ENCODE data around the gene BORCS5.
"Not testable (repeated sequence)": the region's sequence is repeated elsewhere in the genome, so short reads cannot be mapped to it uniquely, and the experiment has no call there.

The BORCS5 gene

DNA sequence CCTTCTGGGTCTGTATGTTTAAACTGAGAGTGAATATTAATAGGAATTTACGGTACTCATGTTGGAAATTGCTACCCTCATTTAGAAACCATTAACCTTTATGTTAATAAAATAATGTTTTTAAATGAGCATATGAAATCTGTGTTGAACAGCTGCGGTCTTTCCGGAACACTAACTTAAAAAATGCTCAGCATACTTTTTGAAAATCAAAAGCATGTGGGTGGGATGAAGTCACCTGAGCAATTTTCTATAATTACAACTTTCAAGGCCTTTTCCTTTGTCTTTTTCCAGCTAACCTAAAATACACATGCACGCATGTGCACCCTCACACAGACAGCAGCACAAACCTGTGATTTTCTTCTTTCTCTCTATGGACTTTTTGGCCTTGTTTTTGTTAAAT is 39.8 kb downstream of the BORCS5 start:
- no peak for DNase-seq

DNA sequence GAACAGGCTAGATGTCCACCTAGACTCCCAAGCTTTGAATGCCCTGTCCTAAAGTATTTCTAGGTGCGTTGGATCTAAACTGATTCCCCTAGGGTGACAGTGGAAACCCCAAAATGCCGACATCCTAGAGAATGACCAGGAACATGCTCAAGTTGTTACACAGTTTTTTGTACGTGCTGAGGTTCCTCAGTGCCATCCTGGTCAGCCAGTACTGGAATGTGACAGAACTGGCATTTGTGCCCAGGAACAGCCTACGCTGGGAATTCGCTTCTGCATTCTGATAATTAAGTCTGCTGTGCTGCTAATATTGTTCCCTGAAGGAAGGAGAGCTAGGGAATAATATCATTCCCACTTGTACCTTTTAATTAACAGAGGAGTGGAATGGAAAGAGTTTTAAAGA is 40.3 kb downstream of the BORCS5 start:
- no peak for DNase-seq

DNA sequence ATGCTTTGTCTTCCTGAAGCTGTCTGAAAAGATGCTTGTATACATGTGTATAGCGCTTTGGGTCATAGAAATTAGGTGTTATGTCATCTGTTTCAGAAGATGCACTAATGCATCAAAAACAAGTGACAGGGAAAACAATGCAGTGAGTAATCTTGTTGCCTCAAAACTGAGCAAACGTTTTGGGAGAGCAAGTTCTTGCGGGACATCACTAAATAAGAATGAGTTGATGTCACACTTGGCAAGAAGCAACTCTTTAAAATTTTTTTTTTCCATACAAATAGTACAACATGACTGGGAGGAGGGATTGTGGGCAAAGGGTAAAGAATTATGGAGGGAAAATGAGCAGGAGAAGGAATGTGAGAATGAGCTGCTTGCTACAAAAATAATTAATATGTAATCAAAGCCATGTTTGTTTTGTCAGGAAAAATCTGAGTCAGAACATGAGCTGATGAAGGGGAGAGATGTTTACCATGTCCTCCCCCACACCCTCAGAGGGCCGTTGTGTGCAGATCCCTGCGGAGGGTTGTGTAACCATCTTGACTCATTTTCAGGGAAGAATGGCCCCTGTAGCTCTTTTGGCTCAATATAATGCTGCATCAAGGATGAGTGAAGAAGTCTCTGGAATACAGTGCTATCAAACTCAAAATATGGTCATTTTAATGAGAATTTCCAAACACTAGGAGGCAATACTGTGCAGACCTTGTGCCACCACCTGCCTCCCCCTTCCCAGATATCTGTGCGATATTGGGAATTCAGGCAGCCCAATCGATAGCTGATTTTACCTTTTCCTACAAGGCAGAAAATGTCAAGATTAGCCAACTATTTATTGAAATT is 41.4 kb downstream of the BORCS5 start:
- DNase-seq = no peak

DNA sequence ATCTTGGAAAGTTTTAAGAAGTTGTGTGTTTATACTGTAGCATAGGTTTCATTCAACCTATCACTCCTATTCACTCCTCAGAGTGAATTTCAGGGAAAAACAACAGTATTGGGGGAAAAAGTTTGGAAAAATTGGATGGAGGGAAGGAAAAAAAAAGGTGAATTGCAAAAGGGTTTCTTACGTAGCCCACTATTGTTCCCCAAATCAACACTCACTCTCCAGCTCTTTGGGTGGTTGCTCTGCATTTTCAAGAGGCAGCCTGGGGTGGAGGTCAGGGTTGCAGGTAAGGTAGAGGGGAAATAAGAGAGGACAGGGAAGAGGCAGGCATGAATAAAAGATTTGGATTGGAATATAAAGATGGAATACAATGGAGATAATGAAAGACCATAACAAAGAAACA is 42.3 kb downstream of the BORCS5 start:
- no peak for DNase-seq

DNA sequence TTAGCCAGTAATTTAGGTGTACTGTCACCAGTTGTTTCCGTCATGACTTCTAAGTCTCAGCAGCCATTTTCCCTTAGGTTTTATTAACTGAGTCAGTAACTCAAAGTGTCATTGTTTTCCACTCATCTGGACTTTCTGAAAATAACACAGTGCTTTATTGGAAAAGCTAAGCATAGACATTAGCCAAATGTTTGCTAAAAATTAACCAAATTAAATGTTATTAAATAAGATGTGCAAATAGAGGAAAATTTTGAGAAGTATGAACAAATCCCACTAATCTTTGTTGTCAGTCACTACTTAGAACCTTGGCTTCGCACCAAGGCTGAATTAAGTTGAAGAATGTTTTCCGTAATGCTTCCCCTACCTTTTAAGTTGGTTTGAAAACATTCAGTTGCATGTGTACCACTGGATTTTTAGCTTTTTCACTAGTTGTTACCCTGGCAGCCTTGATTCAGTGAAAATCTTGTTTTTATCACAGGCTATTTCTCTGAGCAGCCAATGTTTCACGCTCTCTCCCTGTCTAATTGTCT is 43.0 kb downstream of the BORCS5 start:
- DNase-seq = no peak

- DNase-seq = no peak
Measured at GRCh38 chr12:12400793-12401192, 43.9 kb downstream of the BORCS5 start.

GRCh38 chr12:12403264-12404248 is 46.7 kb downstream of the BORCS5 start:
- DNase-seq = peak in 1 of 2 experiments; percentile 10

GRCh38 chr12:12404297-12404696 is 47.4 kb downstream of the BORCS5 start:
- DNase-seq = no peak

- DNase-seq = no peak
Measured at GRCh38 chr12:12405882-12406281, 49.0 kb downstream of the BORCS5 start.

- no peak for DNase-seq
Measured at GRCh38 chr12:12406762-12407161, 49.9 kb downstream of the BORCS5 start.

GRCh38 chr12:12408265-12408690 is 51.4 kb downstream of the BORCS5 start:
- DNase-seq = no peak

GRCh38 chr12:12409337-12409736 is 52.5 kb downstream of the BORCS5 start:
- not testable (repeated sequence) for DNase-seq

GRCh38 chr12:12415886-12416285 is 59.0 kb downstream of the BORCS5 start:
- no peak for DNase-seq

- not testable (repeated sequence) for DNase-seq
Measured at GRCh38 chr12:12419165-12419564, 62.3 kb downstream of the BORCS5 start.

DNA sequence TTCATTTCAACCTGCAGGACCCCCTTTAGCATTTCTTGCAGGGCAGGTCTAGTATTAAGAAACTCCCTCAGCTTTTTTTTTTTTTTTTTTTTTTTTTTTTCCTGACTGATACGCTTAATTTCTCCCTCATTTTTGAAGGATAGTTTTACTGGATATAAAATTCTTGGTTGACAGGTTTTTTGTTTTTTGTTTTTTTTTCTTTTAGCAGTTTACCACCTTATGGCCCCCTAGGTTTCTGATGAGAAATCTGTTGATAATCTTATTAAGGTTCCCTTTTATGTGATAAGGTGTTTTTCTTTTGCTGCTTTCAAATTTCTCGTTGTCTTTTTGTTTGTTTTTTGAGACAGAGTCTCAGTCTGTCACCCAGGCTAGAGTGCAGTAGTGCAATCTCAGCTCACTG is 66.5 kb downstream of the BORCS5 start:
- no peak for DNase-seq

DNA sequence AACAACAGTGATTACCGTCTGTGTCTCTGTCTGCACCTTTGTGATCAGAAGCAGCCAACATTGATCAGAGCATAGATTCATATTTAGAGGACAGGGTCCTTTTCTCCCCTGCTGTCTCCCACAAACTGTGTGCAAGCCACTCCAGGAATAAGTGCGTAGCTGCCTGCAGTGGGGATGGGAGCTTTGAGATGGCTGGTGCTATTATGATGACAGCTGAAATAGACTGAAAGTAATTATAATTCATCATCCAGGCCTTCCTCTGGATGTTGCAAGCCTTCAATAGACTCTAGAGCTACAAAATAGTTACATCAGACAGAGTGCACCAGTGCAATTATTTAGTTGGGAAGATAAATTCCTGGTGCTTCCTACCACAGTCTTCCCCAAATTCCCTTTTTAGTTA is 68.1 kb downstream of the BORCS5 start:
- DNase-seq = no peak

- no peak for DNase-seq
Measured at GRCh38 chr12:12425616-12426015, 68.7 kb downstream of the BORCS5 start.

DNA sequence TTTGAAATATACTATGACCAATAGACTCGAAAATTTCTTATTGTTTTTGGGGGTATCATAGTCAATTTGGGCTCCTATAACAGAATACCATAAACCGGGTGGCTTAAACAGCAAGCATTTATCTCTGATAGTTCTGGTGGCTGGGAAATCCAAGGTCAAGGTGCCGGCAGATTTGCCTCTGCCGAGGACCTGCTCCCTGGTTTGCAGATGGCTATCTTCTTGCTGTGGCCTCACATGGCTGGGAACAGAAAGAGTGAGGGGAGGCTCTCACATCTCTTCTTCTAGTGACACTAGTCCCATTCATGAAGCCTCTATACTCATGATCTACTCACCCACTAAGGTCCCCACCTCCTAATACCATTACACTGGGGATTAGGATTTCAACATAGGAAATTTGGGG is 70.7 kb downstream of the BORCS5 start:
- no peak for DNase-seq

DNA sequence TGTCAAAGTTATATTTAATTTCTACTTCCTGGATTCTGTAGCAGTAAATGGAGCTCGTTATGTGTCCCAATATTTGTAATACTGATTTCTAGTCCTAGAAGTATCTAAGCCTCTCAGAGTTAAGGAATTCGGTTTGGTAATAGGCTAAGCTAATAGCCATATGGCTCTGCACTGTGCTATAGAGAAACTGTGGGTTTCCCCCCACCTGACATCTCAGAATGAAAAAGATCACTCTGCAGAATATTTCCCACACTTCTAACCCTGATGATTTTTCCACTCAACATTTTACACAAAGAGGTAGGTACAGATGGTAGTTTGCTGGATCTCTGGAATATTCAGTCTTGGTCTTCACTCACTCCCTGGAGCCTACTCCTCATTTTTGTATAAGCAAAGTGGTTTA is 71.2 kb downstream of the BORCS5 start:
- DNase-seq = no peak

GRCh38 chr12:12428961-12429657 is 72.2 kb downstream of the BORCS5 start:
- DNase-seq = no peak

DNA sequence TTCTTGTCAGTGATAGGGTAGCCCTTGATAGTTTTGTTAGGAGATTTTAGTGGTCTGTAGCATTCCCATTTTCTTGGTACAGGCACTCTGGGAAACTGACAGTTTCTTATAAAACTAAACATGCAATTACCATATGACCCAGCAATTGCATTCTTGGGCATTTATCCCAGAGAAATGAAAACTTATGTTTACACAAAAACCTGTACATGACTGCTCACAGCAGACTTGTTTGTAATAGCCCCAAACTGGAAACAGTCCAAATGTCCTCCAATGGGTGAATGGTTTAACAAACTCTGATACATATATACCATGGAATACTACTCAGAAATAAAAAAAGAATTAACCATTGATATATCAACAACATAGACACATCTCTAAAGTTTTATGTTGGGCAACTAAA is 75.5 kb downstream of the BORCS5 start:
- no peak for DNase-seq

DNA sequence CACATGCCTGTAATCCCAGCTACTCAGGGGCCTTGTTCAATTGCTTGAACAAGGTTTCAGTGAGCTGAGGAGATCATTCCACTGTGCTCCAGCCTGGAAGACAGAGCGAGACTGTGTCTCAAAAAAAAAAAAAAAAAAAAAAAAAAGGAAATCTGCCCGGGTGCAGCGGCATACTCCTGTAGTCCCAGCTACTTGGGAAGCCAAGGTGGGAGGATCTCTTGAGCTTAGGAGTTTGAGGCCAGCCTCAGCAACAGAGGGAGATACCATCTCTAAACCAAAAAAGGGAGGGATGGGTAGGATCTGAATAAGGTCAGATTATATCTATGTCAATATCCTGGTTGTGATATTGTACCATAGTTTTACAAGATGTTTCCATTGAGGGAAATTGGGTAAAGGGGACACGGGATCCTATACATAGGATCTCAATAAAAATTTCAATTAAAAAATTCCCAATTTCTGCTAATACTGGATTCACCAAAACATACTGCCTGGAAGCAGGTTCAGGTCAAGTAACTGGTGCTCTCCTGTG is 76.4 kb downstream of the BORCS5 start:
- no peak for DNase-seq
